Measurements from ENCODE around the gene HOTAIR.

- TF ChIP-seq HDAC2 (IDR thresholded peaks at IDR 0.05) (no peak), POLR2A (IDR thresholded peaks at IDR 0.05; ENCODE audit: low read length) (no peak), RAD21 (conservative IDR thresholded peaks at IDR 0.05 in 1 of 2, IDR thresholded peaks at IDR 0.05 in 1 of 2) (no peak), CTCF (IDR thresholded peaks at IDR 0.05) (no peak; the same call in 2 of the 3 replicates)
These were observed 34.7 kb upstream of the HOTAIR start for GRCh38 chr12:54009171-54010052.

All from A549 (cell line).